Measurements from ENCODE around the gene ENPP7.

DNA sequence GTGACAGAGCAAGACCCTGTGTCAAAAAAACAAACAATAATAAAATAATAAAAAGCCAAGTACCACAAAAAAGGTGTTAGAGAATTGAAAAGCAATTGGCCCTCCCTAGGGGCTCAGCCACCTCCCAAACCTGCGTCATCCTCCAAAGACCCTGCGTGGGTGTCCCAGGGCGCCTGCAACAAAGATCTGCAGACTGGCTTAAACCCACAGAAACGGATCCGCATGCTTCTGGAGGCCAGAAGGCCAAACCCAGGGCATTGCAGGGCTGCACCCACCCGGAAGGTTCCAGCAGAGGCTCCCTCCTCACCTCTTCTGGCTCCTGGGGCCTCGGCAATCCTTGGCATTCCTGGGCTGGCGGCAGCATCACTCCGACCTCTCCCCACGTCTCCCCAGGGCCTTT lies 1.5 kb downstream of the ENPP7 start:
- TF ChIP-seq POLR2A (IDR thresholded peaks at IDR 0.05), result no peak
- TF ChIP-seq CTCF (IDR thresholded peaks at IDR 0.05), result no peak
